HEK293T (cell line): Measurements from ENCODE around the gene FADS3.

Source experiments
- ELF4 ChIP-seq: fragments of 450-650 bp; IDR thresholded peaks from 2 replicates; pipeline ENCODE4 v1.6.1; 2017; ENCODE audit warnings: antibody characterized with exemption
- FOXM1 ChIP-seq: fragments of 450-650 bp; IDR thresholded peaks from 2 replicates; pipeline ENCODE4 v1.6.1; 2017; ENCODE audit warnings: mild to moderate bottlenecking, borderline replicate concordance
- L3MBTL2 ChIP-seq: fragments of 450-650 bp; conservative IDR thresholded peaks from 2 replicates; pipeline ENCODE4 v1.6.1; 2016; ENCODE audit warnings: mild to moderate bottlenecking
- SUZ12 ChIP-seq: fragments of 450-650 bp; IDR thresholded peaks from 2 replicates; pipeline ENCODE4 v1.6.1; 2016; ENCODE audit warnings: mild to moderate bottlenecking
- ZNF384 ChIP-seq: fragments of 450-650 bp; IDR thresholded peaks from 2 replicates; pipeline ENCODE4 v1.6.1; 2016

DNA sequence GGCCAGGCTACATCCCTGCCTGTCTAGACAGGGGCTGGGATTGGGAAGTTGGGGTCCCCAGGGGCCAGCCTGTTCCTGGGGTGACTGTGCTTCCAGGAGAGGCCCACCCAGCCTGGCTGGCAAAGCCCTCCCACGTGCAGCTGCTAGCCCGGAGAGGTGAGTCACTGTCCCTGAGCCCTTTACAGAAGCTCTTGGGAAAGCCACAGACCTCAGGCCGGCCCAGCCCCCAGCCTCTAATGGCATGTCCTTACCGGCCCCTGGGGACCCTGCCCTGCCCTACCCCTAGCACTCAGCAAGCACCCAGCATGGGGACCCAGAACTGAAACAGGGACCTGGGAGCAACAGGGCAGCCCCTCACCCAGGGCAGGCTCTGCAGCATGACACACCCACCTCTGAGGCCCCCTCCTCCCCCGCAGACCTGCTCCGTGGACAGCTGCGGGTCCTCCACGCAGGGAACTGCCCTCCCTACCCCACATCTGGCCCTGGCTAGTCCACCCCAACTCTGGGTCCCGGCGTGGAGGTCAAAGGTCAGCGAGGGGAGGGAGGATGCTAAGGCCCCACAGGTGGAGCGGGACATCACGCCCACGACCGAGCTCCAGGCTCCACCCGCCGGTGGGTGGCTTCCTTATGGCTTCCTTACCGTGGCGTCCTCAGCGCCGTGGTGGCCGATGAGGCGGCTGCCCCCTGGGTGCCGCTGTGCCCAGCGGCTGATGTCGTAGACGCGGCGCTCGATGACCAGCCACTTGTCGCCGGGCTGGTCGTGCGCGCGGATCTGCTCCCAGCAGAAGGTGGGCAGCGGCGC, 615 bp downstream of the FADS3 start:
- no peak for TF ChIP-seq ZNF384
- no peak for TF ChIP-seq ELF4
- TF ChIP-seq L3MBTL2, result no peak
- no peak for TF ChIP-seq SUZ12
- TF ChIP-seq FOXM1, result no peak
